ENCODE measurements around the gene GIPC3. TPM values are rescaled to one million over a fixed set of nuclear protein-coding genes. Genes with fewer than 3 reads are reported as not detected.
A peak's percentile ranks its signal among the peaks of the same experiment; 100 is the strongest.

Gene GIPC3
- total RNA-seq, 1 experiment from 2014 or later: not detected

DNA sequence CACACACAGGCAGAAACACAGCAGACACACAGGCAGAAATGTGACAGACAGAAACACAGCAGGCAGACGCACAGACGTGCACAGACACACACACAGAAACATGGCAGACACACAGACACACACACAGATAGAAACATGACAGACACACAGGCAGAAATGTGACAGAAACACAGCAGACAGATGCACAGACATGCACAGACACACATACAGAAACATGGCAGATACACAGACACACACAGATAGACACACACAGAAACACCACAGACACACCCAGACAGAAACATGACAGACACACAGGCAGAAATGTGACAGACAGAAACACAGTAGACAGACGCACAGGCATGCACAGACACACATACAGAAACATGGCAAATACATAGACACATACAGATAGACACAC lies 20.1 kb downstream of the GIPC3 start:
- intact Hi-C loops (cut with micrococcal nuclease): no loop called here
- Mint-ChIP-seq H3K27ac (ENCODE audit: low read depth, unreplicated experiment) (no peak overlapping the region), H3K36me3 (ENCODE audit: insufficient read depth, unreplicated experiment) (no peaks in the 10 kb centered on the region), H3K4me1 (ENCODE audit: insufficient read depth, unreplicated experiment) (peaks cover 9% of the 10 kb centered on the region), H3K9me3 (ENCODE audit: unreplicated experiment) (no peaks in the 10 kb centered on the region), H3K4me3 (ENCODE audit: unreplicated experiment) (no peak overlapping the region), H3K27me3 (ENCODE audit: insufficient read depth, unreplicated experiment) (no peaks in the 10 kb centered on the region)
- TF ChIP-seq, protein P1, sequence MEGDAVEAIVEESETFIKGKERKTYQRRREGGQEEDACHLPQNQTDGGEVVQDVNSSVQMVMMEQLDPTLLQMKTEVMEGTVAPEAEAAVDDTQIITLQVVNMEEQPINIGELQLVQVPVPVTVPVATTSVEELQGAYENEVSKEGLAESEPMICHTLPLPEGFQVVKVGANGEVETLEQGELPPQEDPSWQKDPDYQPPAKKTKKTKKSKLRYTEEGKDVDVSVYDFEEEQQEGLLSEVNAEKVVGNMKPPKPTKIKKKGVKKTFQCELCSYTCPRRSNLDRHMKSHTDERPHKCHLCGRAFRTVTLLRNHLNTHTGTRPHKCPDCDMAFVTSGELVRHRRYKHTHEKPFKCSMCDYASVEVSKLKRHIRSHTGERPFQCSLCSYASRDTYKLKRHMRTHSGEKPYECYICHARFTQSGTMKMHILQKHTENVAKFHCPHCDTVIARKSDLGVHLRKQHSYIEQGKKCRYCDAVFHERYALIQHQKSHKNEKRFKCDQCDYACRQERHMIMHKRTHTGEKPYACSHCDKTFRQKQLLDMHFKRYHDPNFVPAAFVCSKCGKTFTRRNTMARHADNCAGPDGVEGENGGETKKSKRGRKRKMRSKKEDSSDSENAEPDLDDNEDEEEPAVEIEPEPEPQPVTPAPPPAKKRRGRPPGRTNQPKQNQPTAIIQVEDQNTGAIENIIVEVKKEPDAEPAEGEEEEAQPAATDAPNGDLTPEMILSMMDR (IDR thresholded peaks at IDR 0.05; ENCODE audit: unreplicated experiment): no peak
- no TSS peak for BruUV-seq (replicated peaks)
- POLR2A ChIA-PET: no interaction called here
- DNase-seq (ENCODE audit: unreplicated experiment): no peak
- CTCF ChIA-PET: no interaction called here

DNA sequence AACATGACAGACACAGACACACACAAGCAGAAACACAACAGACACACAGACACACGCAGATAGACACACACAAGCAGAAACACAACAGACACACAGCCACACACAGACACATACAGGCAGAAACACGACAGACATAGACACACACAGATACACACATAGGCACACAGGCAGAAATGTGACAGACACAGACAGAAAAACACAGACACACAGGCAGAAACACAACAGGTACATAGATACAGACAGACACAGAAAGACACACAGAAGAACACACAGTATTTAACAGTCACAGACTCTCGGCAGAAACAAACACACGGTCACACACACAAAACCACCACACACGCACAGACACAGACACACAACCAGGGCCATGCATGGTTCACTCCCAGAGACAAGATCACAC lies 20.5 kb downstream of the GIPC3 start:
- TF ChIP-seq, protein P1 (IDR thresholded peaks at IDR 0.05; ENCODE audit: unreplicated experiment): no peak
- H3K27ac Mint-ChIP-seq (ENCODE audit: low read depth, unreplicated experiment): no peak overlapping the region
- DNase-seq (ENCODE audit: unreplicated experiment): no peak
- H3K4me1 Mint-ChIP-seq (ENCODE audit: insufficient read depth, unreplicated experiment): peaks cover 9% of the 10 kb centered on the region
- H3K27me3 Mint-ChIP-seq (ENCODE audit: insufficient read depth, unreplicated experiment): no peaks in the 10 kb centered on the region
- H3K9me3 Mint-ChIP-seq (ENCODE audit: unreplicated experiment): no peaks in the 10 kb centered on the region
- no peaks in the 10 kb centered on the region for H3K36me3 Mint-ChIP-seq (ENCODE audit: insufficient read depth, unreplicated experiment)
- CTCF ChIA-PET: no interaction called here
- BruUV-seq (replicated peaks): no TSS peak
- no peak overlapping the region for H3K4me3 Mint-ChIP-seq (ENCODE audit: unreplicated experiment)
- POLR2A ChIA-PET: no interaction called here
- intact Hi-C loops (cut with micrococcal nuclease): no loop called here

DNA sequence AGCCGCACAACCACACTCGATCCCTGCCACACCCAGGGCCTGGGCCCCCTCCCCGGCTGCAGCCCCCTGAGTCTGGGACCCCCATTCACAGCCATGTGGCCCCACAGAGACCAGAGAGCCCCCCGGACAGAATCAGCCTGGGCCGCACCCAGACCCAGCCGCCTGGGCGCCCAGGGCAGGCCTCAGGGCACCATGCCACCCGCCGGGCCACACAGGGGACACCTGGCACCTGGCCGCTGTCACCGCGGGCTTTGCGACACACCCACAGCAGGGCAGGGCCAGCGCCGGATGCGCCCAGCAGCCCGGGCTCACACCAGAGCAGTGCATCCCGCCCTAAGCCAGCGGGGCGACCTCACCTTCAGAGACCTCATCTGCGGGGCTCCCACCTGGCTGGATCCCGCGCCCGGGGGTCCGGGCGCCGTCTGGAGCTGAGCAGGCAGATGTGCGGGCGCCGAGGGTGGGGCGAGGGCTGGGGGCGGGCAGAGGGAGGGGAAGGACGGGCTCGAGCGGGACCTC lies 21.0 kb downstream of the GIPC3 start:
- BruUV-seq (replicated peaks): no TSS peak
- intact Hi-C loops (cut with micrococcal nuclease): no loop called here
- TF ChIP-seq, protein P1 (IDR thresholded peaks at IDR 0.05; ENCODE audit: unreplicated experiment): no peak

DNA sequence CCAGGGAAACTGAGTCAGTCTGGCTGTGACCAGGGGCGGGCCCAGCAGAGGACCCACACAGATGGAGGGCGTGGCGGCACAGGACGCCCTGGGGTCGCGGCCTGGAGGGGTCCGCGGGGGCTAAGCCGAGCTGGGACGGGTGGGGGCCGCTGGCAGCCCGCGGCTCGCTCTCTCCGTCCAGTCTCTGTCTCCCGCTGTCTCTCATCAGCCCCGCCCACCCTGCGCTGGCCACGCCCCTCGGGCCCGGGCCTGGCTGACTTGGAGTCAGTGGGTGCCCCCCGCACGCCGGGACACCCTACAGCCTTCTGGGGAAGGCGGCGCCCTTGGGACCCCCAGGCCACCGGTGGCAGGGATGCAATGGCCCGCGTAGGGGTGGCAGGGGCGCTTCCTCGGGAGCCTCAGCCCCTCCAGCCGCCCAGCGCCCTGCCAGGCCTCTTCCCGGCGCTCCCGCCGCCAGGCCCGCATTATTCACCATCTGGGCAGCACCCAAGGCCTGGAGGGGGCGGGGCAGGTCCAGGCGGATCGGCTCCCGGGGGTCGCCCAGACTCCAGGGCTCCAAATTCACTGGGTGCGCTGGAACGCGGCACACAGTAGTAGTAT lies 21.5 kb downstream of the GIPC3 start, which contains the start of gene TBXA2R:
Gene TBXA2R (minus strand): TSS at position 186 of the 600 bp plus-strand sequence. CDS start 6,241 bp downstream, outside the sequence.
- Mint-ChIP-seq H3K36me3 (ENCODE audit: insufficient read depth, unreplicated experiment) (no peaks in the 10 kb centered on the region), H3K9me3 (ENCODE audit: unreplicated experiment) (no peaks in the 10 kb centered on the region), H3K4me3 (ENCODE audit: unreplicated experiment) (no peak within 1 kb of the TSS), H3K4me1 (ENCODE audit: insufficient read depth, unreplicated experiment) (peaks cover 9% of the 10 kb centered on the region), H3K27me3 (ENCODE audit: insufficient read depth, unreplicated experiment) (no peaks in the 10 kb centered on the region), H3K27ac (ENCODE audit: low read depth, unreplicated experiment) (no peak within 1 kb of the TSS)
- BruUV-seq (replicated peaks): no TSS peak
- TF ChIP-seq, protein P1 (IDR thresholded peaks at IDR 0.05; ENCODE audit: unreplicated experiment): no peak
- DNase-seq (ENCODE audit: unreplicated experiment): peak; percentile 37
- intact Hi-C loops (cut with micrococcal nuclease): no loop called here
- CTCF ChIA-PET: no interaction called here
- POLR2A ChIA-PET: no interaction called here

More for the DNA sequence above, 21.0 kb downstream of the GIPC3 start:
- Mint-ChIP-seq H3K4me3 (ENCODE audit: unreplicated experiment) (no peak overlapping the region), H3K36me3 (ENCODE audit: insufficient read depth, unreplicated experiment) (no peaks in the 10 kb centered on the region), H3K9me3 (ENCODE audit: unreplicated experiment) (no peaks in the 10 kb centered on the region), H3K4me1 (ENCODE audit: insufficient read depth, unreplicated experiment) (peaks cover 9% of the 10 kb centered on the region), H3K27ac (ENCODE audit: low read depth, unreplicated experiment) (no peak overlapping the region), H3K27me3 (ENCODE audit: insufficient read depth, unreplicated experiment) (no peaks in the 10 kb centered on the region)
- ChIA-PET POLR2A (no interaction called here), CTCF (no interaction called here)
- DNase-seq (ENCODE audit: unreplicated experiment): no peak

Measured in MCF 10A (cell line).